Measurements from ENCODE around the gene RNASE4. TPM values are rescaled to one million over a fixed set of nuclear protein-coding genes. Genes with fewer than 3 reads are reported as not detected.
A peak's percentile ranks its signal among the peaks of the same experiment; 100 is the strongest.

Gene RNASE4
- total and polyA plus RNA-seq, 10 donors: 0.89 to 19.9 (median 9.1) TPM

- no peak for TF ChIP-seq POLR2AphosphoS5 (IDR thresholded peaks at IDR 0.05)
- TF ChIP-seq POLR2A (IDR thresholded peaks at IDR 0.05): no peak
- intact Hi-C loops (cut with DNase I; ENCODE audit: low total_unique reads): no loop called here
- 69 to 91% (median 80%) methylated on average over 1 of the region's 1 CpG for WGBS, 5 donors
Measured at GRCh38 chr14:20726531-20726930, 42.2 kb downstream of the RNASE4 start.

DNA sequence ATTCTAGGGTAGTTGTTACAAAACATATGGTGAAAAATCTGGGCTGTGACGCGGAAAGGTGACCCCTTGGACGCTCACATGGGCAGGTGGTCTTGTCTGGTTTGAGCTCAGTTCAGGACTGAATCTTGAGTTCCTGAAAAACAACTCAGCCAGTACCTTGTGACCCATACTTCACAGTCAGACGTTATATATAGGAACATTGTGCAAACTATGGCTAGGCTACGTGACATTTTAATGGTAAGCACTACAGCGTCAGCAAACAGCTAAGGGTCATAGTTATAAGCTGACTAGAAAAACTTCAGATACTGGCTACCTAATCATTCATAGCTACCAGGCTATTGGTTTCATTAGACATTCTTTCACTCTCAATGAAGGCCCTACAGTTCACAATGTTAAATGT is 46.5 kb downstream of the RNASE4 start:
- no peaks in the 10 kb centered on the region for H3K36me3 ChIP-seq
- no peak overlapping the region for H3K27ac ChIP-seq
- 71 to 86% (median 73%) methylated on average over 6 of the region's 6 CpGs for WGBS, 5 donors
- no peak for DNase-seq
- no peak overlapping the region for H3K4me3 ChIP-seq
- H3K4me1 ChIP-seq: peaks cover 0 to 36% (median 11%) of the 10 kb centered on the region in 6 donors
- H3K27me3 ChIP-seq (replicated peaks in 1 of 7): no peaks in the 10 kb centered on the region
- H3K9me3 ChIP-seq: no peaks in the 10 kb centered on the region
- TF ChIP-seq CTCF (IDR thresholded peaks at IDR 0.05 in 8 of 11, conservative IDR thresholded peaks at IDR 0.05 in 3 of 11) (no peak), POLR2A (IDR thresholded peaks at IDR 0.05) (no peak), POLR2AphosphoS5 (IDR thresholded peaks at IDR 0.05) (no peak)
- intact Hi-C loops (cut with DNase I; ENCODE audit: low total_unique reads): no loop called here

More at GRCh38 chr14:20726531-20726930, 42.2 kb downstream of the RNASE4 start:
- peak overlapping the region in 4 of 8 donors; percentile 63 to 86 (median 81) for H3K27ac ChIP-seq
- no peaks in the 10 kb centered on the region for H3K36me3 ChIP-seq
- H3K9me3 ChIP-seq: no peaks in the 10 kb centered on the region
- H3K27me3 ChIP-seq (replicated peaks in 1 of 7): peaks cover 0 to 27% (median 7%) of the 10 kb centered on the region in 7 donors
- peaks cover 0 to 28% (median 2%) of the 10 kb centered on the region in 6 donors for H3K4me1 ChIP-seq
- H3K4me3 ChIP-seq: peak overlapping the region in 1 of 8 donors; percentile 31
- no peak for DNase-seq

GRCh38 chr14:20732477-20732876 is 48.1 kb downstream of the RNASE4 start:
- peak overlapping the region in 2 of 8 donors; percentile 66 to 75 for H3K27ac ChIP-seq
- no peaks in the 10 kb centered on the region for H3K9me3 ChIP-seq
- no peak for DNase-seq
- H3K4me1 ChIP-seq: peaks cover 0 to 27% (median 11%) of the 10 kb centered on the region in 6 donors
- H3K4me3 ChIP-seq: no peak overlapping the region
- H3K27me3 ChIP-seq (replicated peaks in 1 of 7): no peaks in the 10 kb centered on the region
- 72 to 95% (median 93%) methylated on average over 5 of the region's 5 CpGs for WGBS, 5 donors
- intact Hi-C loops (cut with DNase I; ENCODE audit: low total_unique reads): no loop called here
- TF ChIP-seq POLR2AphosphoS5 (IDR thresholded peaks at IDR 0.05) (no peak), CTCF (IDR thresholded peaks at IDR 0.05 in 8 of 11, conservative IDR thresholded peaks at IDR 0.05 in 3 of 11) (no peak), POLR2A (IDR thresholded peaks at IDR 0.05) (no peak)
- no peaks in the 10 kb centered on the region for H3K36me3 ChIP-seq

GRCh38 chr14:20732979-20733635 is 48.7 kb downstream of the RNASE4 start:
- H3K27me3 ChIP-seq (replicated peaks in 1 of 7): no peaks in the 10 kb centered on the region
- TF ChIP-seq POLR2A (IDR thresholded peaks at IDR 0.05): no peak
- no peak for TF ChIP-seq CTCF (IDR thresholded peaks at IDR 0.05 in 8 of 11, conservative IDR thresholded peaks at IDR 0.05 in 3 of 11)
- TF ChIP-seq POLR2AphosphoS5 (IDR thresholded peaks at IDR 0.05): no peak
- DNase-seq: no peak
- H3K4me3 ChIP-seq: no peak overlapping the region
- intact Hi-C loops (cut with DNase I; ENCODE audit: low total_unique reads): no loop called here
- H3K27ac ChIP-seq: peak overlapping the region in 3 of 8 donors; percentile 18 to 75 (median 66)
- no peaks in the 10 kb centered on the region for H3K9me3 ChIP-seq
- H3K4me1 ChIP-seq: peaks cover 0 to 27% (median 11%) of the 10 kb centered on the region in 6 donors
- 63 to 73% (median 66%) methylated on average over 6 of the region's 6 CpGs for WGBS, 5 donors
- no peaks in the 10 kb centered on the region for H3K36me3 ChIP-seq
